CMK (cell line): ENCODE results near the gene NINL.

Experiments
- DNase-seq: peaks from one replicate; pipeline ENCODE4 v3.0.0-alpha.2; 2010; ENCODE audit warnings: low read depth

Gene NINL

DNA sequence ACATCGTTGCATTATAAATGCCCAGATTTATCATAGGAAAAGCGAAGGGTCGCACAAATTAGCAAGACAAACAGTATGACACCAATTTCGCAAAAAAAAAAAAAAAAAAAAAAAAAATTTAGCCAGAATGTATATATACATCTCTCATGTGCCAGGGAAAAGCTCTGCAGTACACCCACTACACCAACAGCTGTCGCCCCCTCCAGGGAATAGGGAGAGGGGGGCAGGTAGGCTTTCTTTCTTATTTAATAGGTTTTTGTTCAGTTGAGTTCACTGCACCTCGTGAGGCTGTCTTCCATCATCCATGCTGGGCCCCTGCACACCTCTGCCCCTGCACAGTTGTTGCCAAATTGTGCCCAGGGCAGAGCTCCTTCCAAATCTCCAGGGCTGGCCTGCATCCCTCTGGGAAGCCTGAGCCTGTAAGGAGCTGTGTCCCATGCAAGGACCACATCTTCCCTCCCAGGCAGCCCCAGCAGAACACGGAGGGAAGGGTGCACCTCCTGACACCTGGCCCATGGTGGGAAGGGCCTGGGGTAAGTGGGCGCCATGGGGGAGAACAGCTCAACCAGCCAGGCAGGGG, 85.4 kb downstream of the NINL start:
- DNase-seq = no peak

DNA sequence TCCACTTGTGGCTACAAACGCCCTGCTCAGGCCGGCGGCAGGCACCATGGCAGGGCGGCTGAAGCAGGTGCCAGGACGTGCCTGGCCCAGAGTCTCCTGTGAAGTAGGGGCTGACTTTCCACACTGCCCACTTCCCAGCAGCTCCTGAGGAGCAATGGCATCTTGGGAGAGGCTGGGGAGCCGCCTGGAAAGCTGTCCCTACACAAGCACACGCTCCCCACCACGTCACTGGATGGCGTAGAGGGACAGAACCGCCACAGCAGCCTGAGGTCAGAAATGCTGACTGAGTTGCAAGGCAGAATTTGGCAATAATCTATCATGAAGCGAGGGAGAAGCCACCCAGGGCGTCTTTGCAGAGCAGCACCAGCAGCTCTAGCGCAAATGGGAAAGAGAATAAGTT, 86.3 kb downstream of the NINL start:
- no peak for DNase-seq

DNA sequence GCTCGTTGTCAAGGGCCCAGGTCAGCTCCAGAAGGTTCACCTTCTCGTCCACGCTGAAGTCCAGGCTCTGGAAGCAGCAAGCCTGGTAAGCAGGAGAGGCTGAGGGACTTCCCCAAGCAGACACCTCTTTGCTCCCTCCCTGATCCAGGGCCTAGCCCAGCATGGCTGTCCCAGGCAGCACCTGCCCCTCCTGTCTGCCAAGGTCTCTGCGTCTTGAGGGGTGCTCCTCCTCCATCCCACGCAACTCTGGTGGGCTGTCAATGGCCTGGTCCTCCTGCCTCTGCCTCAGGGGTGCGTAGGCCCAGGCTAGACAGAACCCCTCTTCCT, 87.1 kb downstream of the NINL start:
- no peak for DNase-seq

DNA sequence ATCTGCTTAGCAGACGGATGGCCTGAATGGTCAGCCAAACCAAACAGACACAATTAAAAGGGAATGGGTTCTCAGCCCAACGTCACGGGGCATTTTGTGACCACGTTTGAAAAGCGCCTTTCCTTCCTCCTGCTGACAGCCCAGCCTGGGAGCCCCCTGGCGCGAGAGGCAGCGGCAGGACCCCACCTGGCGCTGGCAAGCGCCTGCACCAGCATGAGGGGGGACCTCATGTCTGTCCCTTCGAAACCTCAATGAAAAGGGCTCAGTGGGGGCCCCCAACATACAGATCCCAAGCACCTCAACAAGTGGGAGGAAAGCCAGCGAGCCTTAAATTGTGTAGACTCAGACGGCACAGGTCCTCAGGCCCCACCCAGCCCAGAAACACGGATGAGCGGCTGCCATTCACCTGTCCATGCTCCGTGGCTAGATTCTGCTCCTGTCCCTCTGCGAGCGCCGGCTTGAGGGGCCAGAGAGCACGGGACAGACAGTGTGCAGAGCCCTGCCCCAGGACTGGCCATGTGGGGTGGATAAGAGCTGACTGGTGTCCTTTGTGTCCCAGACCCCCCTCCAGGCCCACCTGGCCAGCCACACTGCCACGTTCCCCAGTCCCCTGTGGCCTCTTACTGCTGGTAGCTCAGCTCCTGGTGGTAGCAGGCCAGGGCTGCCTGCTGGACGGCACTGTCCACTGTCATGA, 87.6 kb downstream of the NINL start:
- no peak for DNase-seq

DNA sequence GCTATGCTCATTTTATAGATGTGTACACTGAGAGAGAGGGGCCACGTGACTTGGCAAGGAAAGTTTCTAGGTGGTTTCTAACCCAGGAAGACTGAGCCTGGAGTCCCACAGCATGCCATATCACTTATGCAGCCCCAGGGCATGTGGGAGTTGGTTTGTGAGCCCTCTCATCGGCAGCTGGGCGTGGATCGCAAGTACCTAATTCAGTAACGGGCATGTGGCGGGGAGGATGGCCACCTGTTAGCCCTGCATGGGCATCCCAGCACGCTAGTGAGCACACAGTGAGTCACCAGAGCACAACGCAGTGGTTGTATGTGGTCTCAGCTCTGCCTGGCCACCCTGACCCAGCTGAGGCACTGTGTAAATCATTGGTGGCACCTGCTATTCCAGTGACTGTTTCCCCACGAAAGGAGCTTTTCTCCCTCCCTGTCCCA, 88.3 kb downstream of the NINL start:
- no peak for DNase-seq

DNA sequence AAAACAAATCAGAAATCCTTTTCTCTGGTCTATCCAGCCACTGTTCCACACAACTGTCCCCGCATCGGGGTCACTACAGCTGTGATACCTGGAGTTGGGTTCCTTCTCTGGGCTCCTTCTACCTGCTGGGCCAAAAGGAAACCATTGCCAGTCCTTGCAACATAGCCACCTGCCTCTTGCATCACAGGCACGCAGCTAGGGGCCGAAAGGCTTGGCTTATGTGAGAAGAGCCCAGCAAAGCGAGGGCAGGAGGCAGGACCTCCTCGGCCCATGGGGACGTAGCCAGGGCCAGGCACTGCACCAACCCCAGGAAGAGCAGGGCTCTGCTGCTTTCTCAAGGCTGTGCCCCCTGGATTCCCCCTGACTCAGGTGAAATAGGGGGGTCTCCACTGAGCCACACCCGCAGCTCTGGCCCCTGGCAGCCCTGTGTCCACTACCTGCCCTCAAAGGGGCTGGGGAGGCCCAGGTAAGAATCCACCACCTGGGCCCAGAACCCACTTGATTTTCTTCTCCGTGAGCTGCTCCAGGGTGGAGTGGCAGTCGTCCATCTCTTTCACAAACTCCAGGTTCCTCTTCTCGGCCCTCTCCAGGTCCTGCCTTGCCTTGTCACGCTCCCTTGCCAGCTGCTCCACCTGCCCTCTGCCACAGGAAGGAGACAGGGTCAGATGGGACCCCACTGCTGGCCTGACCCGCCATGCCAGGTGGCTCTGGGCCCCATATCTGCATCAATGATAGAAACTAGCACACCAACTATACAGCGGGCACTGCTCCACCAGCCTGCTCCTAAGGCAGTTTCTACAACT, 89.0 kb downstream of the NINL start:
- no peak for DNase-seq

DNA sequence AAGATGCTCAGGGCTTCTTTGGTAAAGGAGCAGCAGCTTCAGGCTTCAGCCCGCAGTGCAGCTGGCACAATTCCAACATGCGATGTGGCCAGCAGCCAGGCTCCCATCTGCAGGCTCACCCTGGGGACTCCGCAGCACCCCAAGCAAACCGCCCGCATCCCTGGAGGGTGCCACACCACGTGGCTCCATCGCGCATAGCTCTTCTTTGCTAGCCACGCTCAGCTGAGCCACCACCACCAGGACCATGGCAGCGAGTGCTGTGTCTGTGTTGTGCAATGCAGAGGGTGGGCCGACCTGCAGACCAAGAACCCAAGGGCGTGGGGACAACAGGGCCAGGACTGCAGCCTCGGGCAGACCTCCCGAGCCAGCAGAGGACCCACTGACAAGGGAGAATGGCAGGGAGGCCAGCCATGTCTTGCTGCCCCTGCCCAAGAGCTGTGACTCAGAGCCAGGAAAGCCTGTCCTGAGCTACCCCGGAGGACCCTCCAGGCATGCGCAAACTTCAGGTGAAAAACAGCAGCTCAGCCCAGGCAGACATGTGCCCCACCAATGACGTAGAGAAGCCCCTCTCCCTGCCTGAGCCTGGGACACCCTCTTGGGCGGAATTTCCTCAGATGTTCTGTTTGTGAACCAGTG, 90.0 kb downstream of the NINL start:
- no peak for DNase-seq

DNA sequence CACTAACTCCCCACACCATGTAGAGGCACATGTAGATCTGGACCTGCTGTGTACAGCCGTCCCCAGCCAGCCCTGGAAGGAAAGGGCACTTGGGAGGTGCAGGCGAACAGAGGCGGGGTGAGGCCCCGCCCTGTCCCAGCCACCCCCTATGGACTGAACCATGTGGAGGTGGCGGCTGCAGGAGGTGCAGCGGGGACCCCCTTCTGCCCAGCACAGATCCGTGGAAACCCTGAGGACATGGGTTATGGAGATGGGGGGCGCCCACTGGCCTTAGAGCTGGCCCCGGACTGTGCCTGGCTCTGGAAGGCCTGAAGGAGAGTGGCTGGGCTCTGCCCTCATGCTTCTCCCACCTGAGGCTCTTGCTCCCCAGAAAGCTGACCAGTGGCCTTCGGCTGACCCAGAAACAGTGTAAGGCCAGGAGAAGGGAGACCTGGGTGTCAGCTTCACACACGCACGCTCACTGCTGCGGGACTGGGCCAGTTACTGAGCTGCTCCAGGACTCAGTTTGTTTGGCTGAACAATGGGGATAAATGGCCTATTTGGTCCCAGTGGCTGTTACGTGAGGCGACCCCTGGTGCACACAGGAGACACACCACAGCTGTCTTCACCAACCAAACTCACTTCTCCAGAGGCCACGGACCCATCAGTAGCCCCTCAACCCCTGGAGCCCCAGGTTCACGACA, 90.7 kb downstream of the NINL start:
- DNase-seq = no peak

DNA sequence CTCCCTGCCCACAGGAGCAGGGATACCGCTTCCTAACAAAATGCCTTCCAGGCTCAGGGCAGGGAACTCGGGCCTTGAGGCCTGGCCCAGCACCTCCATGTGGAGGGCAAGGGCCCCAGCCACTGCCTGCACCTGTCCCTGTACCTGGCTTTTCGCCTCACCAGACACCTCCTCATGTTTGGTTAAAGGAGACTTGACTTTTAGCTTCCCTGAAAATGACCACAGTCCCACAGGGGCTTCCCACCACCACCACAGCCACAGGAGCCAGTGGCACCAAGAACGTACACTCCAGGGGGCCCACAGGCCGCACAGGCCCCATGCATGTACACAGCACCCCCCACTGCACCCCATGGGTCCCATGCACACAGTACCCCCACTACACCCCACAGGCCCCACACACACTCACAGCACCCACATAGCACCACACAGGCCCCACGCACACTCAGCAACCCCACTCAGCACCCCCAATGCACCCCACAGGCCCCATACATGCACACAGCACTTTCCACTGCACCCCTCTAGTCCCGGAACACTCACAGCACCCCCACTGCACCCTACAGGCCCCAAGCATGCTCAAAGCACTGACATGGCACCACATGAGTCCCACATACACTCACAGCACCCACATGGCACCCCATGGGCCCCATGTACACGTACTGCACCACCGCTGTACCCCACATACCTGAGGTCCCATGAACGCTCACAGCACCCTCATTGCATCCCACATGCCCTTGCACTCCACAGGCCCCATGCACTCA, 91.4 kb downstream of the NINL start:
- no peak for DNase-seq

DNA sequence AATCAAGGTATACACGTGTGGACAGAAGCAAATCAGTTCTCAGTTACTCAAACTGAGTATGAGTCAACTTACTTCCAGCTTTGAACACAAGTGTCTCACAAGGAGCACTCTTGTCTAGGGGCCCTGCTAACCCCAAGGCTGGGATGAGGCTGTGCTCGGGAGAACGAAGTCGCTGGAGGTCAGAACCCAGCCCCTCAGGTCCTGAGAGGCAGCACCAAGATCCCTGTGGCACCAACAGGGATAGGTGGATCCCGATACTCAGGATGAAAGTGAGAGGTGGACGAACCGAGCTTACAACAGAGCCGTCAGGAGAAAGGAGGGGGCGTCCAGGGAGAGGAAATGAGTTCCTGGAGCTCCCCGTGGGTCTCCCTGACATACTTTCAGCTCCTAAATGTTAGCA, 92.2 kb downstream of the NINL start:
- DNase-seq = no peak

DNA sequence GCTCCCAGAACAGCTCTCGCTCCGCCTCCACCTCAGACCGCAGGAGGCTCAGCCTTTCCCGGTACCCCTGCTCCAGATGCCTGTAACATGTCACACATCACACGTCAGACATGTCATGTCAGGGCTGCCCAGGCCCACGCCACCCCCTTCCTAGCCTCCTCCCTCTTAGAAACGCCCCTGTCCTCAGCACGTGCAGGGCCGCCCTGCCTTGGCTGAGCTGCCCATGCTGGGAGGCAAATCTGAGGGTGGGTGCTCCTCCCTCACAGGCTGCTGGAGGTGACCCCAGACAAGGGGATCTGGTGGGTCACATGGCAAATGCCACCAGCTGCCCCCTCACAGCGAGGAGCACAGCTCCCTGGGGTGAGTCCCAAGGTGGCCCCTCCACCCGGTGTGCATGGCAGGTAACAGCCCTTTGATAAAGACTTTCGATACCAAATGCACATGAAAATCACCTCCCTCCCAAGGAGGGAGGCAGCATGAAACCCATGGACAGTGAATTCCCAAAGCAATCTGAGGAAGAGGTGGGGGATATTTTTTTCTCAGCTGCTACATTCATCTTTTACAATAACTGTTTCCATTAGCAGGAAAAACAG, 93.8 kb downstream of the NINL start:
- no peak for DNase-seq

DNA sequence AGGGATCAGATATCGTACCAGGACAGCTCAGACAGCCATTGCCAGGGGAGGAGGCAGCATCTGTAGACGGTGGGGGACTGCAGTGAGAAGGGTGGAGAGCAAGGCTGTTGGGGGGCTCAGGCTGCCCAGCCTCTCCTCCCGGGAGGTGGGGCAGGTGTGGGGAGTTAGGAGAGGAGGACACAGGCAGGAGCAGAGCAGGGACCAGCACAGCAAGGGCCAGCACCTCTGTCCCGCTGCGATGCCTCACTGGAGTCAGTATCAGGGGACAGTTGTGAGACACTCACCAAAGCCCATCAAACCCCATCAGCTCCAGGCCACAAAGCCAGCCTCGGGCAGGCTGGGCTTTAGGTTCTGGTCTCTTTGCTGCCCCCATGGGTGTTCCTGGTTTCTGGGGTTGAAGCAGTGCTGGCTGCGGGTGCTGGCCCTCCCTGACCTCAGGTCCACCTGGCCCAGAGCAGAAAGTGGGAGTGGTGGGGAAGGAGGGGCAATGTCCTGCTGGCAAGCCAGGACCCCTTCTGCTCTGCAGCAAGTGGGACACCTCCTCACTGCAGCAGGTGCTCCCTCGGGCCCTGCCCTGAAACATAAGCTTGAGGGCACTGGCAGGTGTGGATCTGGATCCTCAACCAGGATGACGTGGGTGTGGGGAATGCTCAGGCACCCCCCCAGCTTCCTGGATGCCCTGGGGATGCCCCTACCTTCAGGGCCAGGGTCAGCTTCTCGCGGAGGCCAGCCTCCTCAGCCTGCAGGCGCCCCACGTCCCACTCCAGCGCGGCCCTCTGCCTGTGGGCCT, 94.5 kb downstream of the NINL start:
- DNase-seq = no peak

DNA sequence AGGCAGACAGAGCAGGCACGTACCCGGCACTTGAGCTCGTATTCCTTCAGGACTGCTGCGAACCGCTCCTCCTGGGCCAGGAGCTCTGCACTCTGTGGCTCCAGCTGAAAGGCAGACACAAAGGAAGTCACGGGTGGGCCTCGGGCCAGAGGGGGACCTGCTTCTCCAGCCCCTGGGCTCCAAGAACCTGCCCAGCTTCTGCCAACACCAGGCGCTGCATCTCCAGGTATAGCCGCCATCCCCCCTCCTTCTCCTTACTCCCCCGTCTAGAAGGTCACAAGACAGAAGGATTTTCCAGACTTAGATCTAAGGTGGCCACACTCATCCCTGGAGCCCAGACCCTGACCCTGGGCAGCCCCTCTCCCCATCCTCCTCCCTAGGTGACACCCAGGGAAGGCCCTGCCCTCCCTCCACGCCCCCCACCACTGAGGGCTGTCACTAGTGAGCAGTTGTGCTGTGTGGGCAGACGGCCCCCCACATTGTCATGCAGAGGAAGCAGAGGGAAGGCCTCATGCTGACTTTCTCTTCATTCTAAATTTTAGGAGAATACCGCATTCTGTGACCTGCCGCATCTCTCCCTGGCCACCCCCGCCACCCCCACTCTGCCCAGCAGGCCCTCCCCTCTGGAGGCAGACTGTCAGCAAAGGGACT, 96.0 kb downstream of the NINL start:
- no peak for DNase-seq

DNA sequence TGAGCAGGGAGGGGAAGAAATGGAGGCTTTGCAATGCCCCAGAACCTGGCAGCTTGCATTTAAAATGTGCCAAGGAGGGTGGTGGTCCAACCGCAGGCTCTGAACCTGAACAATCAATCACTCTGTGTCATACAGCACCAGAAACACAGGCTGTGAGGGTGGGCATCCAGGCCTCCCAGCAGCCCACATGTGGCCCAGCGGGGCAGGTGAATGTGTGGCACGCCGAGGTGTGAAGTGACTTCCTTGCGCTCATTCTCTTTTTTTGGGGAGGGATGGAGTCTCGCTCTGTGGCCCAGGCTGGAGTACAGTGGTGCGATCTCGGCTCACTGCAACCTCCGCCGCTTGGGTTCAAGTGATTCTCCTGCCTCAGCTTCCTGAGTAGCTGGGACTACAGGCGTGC, 97.4 kb downstream of the NINL start:
- no peak for DNase-seq

DNA sequence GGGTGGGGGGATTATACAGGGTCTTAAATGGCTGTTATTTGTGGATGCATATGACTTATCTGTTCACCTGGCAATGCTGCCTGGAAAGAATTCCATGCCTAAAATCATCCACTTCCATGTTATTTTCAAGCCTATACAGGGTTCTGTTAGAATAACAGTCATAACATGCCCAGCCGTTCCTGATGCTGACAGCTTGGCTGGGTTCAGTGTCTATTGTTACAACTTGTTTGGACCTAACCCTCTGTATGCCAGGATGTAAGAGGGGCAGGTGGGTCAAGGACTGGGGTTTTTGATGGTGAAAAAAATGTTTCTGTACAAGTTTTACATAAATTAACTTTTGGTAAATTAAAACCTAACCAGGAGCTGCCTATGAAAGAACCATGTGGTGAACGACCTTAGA, 98.0 kb downstream of the NINL start:
- DNase-seq = no peak

DNA sequence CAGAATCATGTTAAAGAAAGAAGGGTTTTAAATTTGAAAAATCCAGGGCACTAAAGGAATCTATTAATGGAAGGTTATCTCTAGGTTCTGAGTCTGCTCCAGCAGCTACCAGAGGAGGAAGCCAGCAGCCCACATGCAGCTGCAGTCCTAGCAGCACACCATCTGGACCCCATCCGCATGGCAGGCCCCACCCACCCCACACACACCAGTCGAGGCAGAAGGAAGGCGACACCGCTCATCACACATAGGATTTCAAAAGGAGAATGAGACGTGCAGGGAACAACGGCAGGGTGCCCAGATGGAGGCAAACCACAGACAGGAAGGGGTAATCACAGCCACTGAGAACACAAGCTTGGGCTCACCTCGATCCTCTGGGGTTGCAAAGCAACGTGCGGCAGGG, 99.0 kb downstream of the NINL start:
- DNase-seq = no peak

DNA sequence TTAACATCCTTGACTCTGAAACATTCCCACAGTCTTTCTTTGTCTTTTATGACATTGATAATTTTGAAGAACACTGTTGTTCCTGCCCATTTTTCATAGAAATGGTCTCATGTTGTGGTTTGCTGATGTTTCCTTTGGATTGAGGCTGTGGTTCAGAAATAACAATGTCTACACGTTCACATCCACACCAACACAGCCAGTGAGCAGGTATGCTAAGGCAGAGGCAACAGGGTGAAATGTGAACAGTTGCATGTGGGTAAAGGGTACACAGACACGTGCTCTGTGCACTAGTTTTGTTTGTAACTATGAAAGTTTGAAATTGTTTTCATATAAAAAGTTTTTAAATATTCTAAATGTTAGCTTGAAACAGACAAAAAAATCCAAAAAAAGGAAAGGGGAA, 99.5 kb downstream of the NINL start:
- no peak for DNase-seq

DNA sequence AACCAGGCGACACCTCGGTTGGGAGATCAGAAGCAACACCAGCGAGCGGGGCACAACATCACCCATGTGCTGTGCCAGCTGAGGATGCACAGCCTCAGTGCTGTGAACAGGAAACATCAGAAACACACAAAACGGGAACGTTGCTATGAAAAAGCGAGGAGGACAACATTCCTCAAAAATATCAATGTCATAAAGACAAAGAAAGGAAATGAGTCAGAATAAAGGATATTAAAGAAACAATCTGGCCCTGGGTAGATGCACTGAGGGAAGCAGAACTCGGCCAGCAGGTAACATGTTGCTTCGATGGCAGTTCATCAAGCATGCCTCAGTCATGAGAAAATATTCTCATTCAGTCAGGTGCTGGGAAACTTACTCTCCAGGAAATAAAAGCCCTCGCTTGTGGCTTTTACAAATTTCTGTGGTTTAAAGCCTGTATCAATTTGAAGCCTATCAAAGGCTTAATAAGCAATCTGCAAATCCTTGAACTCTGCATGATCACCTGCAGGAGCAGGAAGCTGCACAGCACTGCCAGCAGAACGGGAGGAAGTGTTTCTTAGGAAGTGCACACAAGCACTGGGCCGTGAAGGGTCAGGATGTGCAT, 100.3 kb downstream of the NINL start:
- no peak for DNase-seq

DNA sequence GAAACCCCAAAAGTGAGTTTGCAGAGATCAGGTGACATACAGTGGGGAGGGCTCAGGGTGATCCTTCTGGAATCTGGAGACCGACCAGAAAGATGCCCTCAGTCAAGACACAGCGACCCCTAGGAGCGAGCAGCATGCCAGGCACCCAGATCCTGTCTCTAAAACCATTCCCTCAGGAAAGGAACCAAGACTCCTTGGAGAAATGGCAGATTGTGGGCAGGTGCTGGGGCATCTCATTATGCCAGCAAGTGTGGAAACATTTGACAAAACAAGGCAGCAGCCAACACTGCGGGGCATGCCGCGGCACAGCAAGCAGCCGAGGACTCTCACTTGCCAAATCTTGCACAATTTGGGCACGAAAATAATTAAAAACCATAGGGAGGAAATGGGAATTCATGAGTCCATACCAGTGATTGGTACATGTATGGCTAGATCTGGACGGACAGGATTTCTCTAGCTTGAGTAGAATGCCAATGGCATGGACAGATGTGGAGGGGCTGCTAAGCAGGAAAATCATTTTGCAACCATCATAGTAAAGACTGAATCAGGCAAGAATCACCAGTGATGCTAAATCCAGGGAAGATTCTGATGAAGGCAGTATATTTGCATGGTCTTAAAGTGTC, 101.0 kb downstream of the NINL start:
- DNase-seq = no peak
